Activated effector memory CD4-positive, alpha-beta T cell treated with Interleukin-2 at 50 U/mL for 16 hours (primary cell): ENCODE measurements around the gene DMD.

Source experiments
- DNase-seq: peaks from one replicate; pipeline ENCODE4 v3.0.0-alpha.2; 2020

DMD gene

DNA sequence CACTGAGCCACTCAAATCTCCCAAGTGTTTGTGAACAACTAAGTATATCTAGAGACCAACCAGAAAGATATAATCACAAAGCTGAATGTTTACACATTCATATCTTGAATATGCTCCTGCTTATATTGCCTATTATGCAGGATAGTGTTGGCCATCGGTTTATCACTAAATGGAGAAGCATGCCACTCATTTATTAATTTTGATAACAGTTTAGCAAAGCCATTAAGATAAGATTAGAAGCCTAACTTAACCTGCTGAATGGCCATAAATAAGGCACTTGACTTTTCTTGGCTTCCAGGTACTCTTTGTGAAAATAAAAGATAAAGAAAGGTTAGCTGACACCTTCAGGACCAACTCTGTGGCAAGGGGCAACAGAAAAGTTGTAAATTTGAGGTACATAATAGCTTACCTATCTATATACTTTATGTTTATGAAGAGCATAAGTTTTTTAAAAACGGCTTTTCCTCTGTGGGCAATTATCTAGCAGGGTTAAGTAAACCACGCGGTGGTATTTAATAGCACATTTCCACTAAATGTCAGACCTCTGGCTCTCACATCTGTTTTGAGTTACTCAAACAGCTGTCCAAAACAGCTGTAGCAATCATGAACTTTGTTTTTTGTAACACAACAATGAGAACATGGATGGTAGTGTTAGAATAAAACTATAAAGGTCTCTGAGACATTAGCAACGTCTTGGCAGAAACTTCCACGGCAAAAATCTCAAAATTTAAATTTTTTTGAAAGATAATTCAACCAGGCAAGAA, 2080.7 kb downstream of the DMD start:
- DNase-seq = no peak

DNA sequence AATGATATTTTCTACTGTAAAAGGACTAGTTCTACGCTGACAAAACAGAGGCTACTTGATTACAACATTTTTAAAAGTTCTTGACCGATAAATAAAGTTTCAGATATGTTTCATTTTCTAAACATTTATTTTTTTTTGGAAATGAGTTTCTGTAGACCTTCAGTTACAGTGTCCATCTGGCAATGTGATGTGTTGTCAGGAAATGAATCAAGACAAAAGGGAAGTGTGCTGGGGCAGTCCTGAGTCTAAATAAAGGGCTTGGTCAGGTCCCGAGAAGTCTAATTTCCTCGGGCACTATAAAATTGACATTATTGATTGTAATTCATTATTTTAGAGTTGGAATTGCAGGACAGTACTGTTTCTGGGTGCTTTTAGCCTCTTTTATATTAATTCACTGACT, 2082.5 kb downstream of the DMD start:
- DNase-seq = no peak

DNA sequence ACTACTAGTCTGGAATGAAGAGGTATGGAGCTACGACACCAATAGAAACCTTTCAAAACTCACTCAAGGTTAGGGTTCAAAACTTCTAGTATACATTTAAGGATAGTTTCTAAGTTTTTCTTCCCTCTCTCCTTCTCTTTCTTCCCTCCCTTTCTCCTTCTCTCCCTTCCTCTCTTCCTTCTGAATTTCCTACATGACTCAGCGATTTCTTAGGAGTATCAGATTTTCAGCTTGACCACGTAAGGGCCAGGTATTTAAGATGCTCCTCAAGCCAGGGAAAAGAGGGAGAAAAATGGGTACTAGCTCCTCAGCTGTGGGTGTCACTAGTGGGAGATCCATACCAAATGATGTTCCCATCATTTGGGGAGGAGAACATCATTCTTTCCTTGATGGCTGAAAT, 2083.6 kb downstream of the DMD start:
- DNase-seq = no peak

DNA sequence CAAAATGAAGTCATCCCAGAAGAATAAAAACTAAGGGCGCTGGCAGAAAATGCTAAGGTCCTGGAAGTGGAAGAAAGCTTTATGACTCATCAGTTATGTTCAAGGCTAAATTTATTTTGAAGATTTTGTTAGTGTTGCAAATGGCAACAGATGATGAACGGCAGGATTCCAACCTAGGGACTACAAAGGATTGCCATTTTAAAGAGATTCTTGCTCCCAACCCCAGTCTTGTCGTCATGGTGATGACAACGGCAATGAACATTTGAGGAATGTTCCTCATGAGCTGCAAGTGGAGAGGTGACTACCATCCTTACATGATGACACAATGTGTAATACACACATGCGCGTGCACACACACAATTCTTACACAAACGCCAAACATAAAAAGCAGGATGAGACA, 2085.1 kb downstream of the DMD start:
- no peak for DNase-seq

DNA sequence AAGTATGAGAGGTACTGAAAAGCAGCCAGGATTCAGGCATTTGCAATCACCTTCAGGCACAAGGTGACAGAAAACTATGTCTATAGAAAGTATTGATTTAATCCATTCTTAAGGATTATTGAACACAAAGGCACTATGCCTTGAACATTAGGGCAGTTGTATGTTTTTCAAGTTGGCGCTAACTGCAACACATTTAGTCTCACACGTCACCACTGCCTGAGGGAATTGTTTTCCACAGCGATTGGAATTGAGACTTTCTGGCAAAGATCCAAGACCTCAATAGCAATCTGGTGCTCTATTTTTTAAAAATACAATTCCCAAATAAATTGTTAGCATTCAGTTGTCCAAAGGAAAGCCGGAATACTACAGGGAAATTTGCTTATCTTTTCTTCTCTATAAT, 2086.8 kb downstream of the DMD start:
- DNase-seq = no peak

DNA sequence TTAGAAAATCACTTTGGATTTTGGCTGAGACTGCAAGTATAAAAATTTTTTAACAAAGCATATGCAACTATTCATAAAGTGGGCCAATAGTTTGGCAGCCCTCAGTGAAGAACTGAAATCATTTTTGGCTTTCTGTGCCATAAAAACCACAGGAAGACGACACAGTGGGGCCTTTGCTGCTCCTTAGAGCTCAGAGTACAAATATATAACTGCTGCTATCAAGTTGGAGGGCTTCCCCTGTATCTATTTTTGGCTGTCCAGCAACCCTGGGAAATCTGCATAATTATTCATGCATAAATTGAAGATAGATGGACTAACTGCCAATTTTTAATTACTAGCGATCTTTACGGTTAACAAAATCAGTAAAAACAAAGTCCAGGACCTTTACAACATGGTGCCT, 2088.0 kb downstream of the DMD start:
- DNase-seq = no peak

DNA sequence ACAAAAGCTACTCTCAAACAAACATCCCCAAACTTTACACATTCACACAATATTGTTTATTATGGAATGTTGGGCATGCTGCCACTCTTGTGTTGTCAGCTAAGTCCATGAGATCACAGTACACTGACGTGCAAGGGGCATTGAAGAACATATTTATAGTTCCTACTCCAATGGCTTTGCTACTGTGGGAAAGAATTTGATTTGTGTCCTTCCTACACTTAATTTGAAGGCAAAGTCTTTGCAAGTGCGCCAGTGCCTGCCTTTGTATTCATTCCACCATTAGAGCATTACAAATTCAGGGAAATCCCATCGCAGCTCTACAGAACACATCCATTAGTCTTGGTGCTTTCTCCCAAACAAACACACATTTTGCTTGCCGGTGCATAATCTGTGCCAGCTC, 2094.1 kb downstream of the DMD start:
- DNase-seq = no peak

DNA sequence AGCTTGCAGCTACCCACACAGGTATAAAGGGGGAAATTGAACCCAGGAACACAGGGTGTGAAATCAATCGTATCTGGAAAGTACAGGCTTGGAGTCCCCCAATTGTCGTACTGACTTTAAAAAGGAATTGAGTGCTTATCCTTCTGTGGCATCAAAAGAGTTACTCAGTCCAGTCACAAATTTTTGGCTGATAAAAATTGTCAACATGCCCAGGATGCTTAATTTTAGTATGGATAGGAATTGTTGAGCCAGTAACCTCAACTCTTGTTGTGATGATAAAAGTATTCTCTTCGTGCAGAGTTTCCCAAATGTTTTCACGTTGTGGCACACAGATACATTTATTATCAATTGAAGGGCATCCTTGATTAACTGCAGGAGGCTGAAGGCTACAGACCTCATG, 2096.0 kb downstream of the DMD start:
- DNase-seq = no peak

DNA sequence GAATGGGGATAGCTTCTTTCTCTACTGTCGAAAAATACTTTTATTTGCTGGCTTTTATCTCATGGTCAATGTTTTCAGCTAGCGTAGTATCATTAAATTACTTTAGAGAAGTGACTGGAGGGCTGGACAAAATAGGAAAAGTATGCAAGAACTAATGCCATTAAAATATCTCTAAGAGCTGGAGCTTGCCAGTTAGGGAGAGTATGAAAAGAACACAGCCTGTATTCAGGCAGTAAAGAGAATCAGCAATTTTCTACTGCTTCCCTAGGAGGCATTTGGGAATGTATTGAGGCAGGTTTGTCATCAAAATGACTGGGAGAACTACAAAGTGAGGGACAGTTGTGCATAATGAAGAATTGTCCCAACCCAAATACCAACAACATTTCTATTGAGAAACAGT, 2096.5 kb downstream of the DMD start:
- DNase-seq = no peak

DNA sequence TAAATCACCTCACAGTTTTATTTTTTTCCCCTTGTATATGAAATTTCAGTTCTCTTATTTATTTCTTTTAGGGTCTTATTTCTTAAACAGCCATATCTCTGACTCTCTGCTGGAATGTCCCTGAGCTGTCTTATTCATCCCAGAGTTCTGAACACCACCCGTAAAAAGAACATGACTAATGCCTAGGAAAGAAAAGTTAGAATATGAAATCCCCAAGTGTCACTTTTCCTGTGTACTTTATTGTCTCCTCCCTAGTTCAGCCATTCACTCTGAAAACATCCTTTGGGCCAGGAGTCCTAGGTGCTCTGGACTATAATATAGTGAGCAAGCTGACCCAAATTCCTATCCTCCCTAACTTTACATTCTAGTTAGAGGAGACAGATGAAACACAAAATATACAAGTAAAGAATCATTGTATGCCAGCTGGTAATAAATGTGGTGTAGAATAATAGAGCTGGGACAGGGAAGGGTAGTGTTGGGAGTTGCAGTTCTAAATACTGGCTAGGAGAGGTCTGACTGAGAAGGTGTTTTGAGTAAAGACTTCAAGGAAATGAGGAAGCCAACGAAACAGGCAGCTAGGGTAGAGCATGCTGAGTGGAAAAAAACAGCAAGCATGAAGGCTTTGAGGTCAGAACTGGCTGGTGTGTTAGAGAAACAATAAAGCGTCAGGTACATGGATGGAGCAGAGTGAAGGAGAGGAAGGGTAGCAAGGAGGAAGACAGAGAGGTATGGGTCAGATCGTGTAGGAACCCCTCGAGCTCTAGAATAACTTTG, 2098.9 kb downstream of the DMD start:
- no peak for DNase-seq

DNA sequence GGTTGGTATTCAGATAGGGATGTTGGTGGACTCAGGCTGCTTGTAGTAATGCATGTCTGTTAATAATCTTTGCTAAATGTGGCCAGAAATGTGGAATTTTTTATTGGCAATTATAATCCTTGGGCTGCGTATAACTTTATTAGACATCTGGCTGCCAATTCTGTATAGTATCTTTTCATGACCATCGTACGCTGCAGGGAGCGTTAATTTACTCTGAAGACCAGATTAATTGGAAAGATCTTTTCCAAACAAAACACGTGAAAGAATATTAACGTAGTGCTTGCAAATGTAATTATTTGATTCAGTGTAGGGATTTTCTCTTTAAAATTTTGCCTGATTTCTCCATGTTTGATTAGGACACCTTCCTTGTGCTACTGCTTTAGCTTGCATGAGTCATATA, 2100.7 kb downstream of the DMD start:
- no peak for DNase-seq

DNA sequence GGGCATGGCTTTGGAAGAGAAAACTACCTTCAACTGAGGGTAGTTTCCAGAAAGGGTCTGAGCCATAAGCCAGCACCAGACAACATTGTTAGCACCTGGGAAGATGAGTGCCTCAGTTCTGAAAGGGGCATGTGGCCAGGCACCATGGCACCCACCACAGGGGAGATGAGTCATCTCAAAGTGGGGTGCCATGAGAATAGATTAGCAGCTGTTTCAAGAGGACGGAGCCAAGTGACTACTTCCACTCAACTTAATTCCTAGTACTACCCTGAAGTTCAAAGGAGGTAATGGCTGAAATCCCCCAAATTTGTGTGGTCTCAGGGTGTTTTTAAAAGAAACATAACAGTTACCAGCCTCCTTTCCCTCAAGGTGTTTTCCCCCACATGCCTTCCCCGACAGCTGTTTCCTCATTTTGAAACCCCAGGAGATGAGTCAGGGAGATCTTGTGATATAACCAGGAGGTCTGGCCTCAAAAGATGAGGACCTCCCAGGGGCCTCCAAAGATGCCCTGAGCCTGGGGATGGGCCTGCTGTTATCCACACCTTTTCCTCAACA, 2111.7 kb downstream of the DMD start:
- no peak for DNase-seq

DNA sequence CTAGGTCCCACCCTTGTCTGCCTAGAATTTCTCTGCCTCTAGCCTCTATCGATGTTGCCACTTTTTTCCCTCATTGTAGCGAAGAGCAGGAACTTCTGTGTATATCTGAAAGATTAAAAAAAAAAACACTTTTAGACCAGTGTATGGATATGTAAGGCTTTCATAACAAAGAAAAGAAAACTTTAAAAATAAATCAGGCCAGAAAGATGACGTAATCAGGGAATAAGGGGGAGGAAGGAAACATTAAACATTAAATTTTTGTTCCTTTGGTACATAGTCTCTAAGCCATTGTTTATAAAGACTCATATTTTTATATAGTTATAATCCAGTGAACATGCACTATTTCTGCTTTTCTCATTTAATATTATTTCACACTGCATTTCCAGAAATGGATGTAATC, 2113.3 kb downstream of the DMD start:
- DNase-seq = no peak

DNA sequence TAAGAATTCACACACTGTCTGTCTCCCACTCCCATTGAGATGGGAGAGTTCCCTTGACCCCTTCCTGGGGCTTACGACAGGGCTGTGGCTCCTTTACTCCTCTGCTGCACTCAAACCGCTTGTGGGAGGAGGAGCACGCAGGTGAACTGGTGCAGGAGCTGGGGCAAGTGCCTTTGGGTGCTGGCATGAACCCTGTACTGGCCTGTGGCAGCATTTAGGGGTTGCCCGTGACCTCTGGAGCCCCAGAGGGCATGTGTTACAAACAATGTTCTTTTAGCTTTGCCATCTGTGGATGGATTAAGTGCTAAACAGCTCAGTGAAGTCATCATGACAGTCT, 2117.7 kb downstream of the DMD start:
- no peak for DNase-seq

DNA sequence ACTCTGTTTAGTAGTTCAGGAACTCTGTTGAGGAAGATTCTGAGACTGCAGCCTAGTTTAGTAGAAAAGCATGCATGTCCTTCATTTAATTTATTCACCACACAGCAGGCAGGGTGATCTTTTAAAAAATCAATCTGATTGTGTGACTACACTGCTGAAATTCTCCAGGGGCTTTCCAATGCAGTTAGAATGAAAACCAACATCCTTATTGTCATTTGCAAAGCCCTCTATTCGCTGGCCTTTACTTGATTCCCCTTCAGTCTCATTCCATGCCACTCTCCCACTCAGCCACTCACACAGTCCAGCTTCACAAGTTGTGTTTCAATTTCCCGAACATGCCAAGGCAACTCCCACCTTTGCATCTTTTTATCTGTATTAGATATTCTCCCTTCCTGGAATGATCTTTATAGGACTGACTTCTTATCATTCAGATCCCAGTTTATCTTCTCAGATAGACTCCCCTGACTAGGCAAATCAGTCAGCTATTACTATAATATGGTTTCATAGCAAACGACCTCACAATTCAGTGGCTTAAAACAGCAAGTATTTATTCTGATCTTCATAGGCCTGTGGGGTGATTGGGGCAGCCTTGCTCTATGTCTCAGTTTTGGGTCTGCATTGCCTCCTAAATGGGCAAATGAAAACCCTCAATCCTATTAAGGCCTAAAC, 2118.2 kb downstream of the DMD start:
- DNase-seq = no peak

DNA sequence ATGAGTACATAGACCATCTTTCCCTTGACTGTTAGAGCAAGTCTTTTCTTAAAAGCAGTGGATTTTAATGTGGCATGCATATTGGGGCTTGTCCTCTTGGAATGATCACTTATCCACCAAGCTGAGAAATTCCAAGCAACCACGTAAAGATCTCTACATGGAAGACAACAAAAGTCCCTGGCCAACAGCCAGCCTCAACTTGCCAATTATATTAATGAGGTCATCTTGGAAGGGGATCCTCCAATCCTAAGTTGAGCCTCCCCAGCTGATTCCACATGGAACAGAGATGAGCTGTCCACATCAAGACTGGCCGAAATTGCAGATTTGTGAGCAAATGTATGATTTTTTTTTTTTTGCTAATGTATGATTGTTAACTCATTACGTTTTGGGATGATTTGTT, 2118.9 kb downstream of the DMD start:
- no peak for DNase-seq

DNA sequence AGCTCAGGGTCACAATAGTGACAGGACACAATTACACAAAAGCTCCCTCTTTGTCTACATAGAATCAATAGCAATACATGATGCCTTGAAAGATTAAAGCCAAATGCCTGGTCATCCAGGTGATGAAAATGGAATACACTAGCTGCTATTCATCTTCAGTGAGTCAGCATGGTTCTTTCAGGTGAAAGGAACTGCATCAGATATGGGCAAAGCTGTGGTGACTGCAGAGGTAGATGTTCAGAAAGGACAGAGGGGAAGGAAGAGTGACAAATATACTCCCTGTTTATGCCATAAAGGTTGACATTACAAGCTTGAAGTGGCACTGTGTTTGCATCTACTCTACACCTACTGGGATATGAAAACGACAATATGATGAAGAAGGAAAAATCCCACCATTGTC, 2119.5 kb downstream of the DMD start:
- no peak for DNase-seq

DNA sequence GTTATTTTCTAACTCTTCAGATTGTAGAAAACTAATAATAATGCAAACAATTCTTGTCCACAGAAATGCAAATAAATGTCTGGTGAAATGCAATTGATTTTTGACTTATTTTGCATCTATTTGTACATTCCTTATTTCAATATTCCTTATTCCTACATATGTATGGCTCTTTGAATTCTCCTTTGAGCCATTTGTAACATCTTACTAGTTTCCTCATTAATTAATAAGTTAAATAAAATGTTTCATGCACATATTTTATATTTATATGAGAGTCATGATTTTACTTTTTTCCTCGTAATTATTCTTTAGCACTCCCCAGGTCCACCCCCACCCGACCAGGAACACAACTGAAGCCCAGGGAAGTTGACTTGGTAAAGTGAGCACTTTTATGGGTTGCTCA, 2136.8 kb downstream of the DMD start:
- no peak for DNase-seq

DNA sequence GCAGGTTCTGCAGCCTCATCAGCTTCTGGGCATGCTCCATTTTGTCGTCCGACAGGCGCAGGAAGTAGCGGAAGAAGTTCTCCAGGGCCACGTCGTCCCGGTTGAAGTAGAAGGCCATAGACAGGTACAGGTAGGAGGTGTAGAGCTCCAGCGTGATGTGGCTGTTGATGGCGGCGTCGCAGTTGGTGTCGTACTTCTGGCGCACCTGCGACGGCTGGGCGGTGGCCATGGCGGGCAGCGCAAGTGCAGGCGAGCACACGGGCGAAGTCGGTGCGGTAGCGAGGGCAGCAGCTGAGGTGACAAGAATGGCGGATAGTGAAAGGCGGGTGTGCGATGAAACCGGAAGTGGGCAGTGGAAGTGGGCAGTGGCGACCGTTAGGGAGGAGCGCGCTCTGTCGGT, 2139.6 kb downstream of the DMD start, which contains the start of gene FTHL17:
Gene FTHL17, minus strand, starts transcription at position 317 of the 400 bp plus-strand sequence. Its CDS starts 88 bp downstream, at position 229.
- no peak for DNase-seq

DNA sequence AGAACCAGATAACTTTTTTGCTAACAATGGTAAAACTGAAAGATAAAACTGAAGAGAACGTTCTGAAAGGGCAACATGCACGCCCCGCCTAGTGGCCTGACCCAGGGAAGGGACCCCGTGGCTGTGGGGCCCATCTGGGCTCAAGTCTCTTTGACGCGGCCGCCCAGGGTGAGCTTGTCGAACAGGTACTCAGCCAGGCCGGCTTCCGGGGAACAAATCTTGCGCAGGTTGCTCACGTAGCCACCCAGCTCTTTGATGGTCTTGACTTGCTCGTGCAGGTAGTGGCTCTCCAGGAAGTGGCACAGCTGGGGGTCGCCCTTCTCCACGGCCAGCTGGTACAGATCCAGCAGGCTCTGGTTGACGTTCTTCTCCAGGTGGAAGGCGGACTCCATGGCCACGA, 2140.1 kb downstream of the DMD start:
- DNase-seq = no peak

DNA sequence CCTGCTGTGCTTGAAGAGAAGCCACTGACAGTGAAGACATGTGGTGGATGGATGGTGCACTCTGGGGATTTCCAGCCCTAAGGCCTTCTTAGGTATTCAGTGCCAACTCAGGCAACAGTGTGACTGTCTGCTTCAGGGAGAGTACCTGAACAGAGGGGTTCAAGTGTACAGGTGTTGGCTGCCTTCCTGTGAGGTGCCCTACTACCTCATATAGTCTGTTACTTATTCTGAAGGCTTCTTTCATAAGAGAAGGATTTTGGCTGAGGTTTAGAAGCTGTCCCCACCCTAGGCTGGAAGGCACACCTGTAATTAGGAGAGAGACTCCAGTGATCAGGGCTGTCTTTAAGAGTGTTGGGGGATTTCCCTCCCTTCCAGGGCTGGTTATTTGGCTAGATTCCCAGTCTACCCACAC, 2141.3 kb downstream of the DMD start:
- DNase-seq = no peak
